MG63 (cell line): ENCODE data around the gene CFAP92. TPM values are rescaled to one million over a fixed set of nuclear protein-coding genes. Genes with fewer than 3 reads are reported as not detected.
A peak's percentile ranks its signal among the peaks of the same experiment; 100 is the strongest.

Source experiments
- DNase-seq: peaks from one replicate; pipeline ENCODE4 v3.0.0-alpha.2; 2020
- H3K27me3 ChIP-seq: fragments of 250-450 bp; sonication (Bioruptor Pico); 2 replicates; pipeline ENCODE4 v1.5.1; 2020; ENCODE audit warnings: mild to moderate bottlenecking, moderate library complexity
- H3K36me3 ChIP-seq: fragments of 250-450 bp; sonication (Bioruptor Pico); 2 replicates; pipeline ENCODE4 v1.5.1; 2020; ENCODE audit warnings: mild to moderate bottlenecking, moderate library complexity
- H3K4me3 ChIP-seq: fragments of 250-450 bp; sonication (Bioruptor Pico); 2 replicates; pipeline ENCODE4 v1.5.1; 2020; ENCODE audit warnings: mild to moderate bottlenecking, moderate library complexity
- H3K9me3 ChIP-seq: fragments of 250-450 bp; sonication (Bioruptor Pico); 2 replicates; pipeline ENCODE4 v1.5.1; 2020; ENCODE audit warnings: mild to moderate bottlenecking, moderate library complexity
- total RNA-seq: library from RNA; depleted of rRNA; stranded (reverse); fragments of >200 nt; shearing (Covaris generic); gene quantifications from 2 replicates; pipeline ENCODE4 v1.2.3, GENCODE V29; 2014; ENCODE audit warnings: low replicate concordance

Gene CFAP92
- total RNA-seq, 1 experiment from 2014 or later: not detected

DNA sequence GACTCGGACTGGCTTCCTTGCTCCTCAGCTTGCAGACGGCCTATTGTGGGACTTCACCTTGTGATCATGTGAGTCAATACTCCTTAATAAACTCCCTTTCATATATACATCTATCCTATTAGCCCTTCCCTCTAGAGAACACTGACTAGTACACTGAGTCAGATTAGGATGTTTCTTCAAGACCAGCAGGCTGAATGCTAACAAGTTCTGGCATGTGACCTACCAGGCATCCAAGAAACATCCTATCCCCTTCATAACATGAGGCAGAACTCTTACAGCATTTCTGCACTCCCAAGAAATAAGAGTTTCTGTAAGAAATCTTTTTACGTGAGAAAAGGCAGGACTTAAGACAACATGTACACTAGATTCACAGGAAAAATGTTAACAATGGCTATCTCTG lies 9.3 kb downstream of the CFAP92 start:
- H3K9me3 ChIP-seq: no peaks in the 10 kb centered on the region
- DNase-seq: no peak
- H3K27me3 ChIP-seq: peaks cover 2% of the 10 kb centered on the region; the same call in 1 of the 2 replicates
- H3K36me3 ChIP-seq: no peaks in the 10 kb centered on the region
- H3K4me3 ChIP-seq: no peak overlapping the region

DNA sequence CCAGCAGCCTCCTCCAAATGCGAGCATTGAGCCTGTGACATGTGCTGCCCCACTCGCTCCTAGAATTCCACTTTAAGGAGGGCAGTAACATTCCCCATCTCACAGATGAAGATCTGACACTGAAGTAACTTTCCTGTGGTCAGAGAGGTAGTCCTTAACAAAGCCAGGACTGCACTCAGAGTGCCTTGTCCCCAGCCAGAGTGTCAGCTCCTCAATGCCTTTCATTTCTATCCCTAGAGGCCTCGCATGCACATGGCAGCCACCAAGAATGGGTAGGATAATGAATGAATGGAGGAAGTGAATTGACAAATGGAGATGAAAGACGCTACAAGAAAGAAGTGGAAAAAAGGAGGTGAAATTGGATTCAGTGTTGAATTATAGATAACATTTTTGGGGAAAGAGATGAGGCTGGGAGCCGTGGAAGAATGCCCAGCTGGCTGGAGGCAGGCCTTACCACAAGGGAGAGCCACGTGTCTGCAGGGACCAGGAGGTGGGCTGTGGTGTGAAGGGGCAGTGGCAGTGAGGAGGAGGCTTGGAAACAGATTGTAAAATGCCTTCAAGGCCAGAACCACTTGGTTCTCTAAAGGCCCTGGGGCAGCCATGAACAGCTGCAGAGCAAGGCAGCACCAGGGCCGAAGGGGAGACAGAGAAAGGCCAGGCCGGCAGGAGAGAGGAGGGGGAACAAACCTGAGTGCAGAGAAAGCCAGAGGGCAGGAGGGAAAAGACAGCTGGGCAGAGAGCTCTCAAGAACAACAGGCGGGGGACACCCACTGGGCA lies 10.4 kb downstream of the CFAP92 start:
- Histone ChIP-seq H3K36me3 (no peaks in the 10 kb centered on the region), H3K9me3 (no peaks in the 10 kb centered on the region), H3K4me3 (no peak overlapping the region), H3K27me3 (peaks cover 2% of the 10 kb centered on the region; the same call in 1 of the 2 replicates)
- no peak for DNase-seq

DNA sequence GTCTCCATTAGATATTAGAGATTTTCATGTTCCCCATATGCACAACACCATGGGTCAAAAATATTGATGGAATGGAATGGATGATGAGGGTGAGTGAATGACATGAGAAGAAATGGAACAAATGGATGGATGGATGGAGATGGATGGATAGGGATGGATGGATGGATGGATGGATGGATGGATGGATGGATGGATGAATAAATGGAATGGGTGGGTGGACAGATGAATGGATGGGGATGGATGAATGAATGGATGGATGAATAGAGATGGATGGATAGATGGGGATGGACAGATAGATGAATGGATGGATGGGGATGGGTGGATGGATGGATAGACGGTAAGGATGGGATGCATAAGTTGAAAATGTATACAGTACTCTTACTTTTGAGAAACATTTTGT lies 18.6 kb downstream of the CFAP92 start:
- Histone ChIP-seq H3K27me3 (peaks cover 3% of the 10 kb centered on the region), H3K36me3 (no peaks in the 10 kb centered on the region), H3K4me3 (no peak overlapping the region), H3K9me3 (no peaks in the 10 kb centered on the region)
- no peak for DNase-seq

DNA sequence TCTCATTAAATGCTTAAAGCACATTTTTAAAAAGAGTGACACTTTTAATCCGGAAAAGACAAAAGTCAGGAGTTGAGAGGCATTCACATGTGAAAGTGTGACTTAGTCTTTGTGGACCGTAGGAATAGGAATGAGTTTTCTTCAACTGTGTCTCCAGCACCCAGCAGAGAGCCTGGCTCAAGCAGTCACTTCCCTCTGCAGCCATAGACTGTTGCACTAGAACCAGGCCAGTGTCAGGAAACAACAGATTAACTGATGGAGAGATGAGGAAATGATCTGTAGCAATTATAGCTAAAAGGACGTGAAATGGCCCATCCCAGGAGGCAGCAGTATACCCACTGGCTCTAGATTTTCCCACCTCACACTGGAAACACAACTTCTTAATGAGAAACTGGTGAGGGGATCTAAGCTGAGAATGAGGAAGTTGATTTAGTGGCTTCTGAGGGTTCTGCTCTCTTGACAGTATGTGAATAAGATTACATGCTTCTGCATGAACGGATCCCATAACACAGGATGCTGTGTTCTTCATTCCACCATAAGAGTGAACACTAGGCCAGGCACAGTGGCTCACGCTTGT lies 19.8 kb downstream of the CFAP92 start:
- DNase-seq: no peak
- H3K4me3 ChIP-seq: no peak overlapping the region
- no peaks in the 10 kb centered on the region for H3K9me3 ChIP-seq
- H3K36me3 ChIP-seq: no peaks in the 10 kb centered on the region
- peaks cover 3% of the 10 kb centered on the region for H3K27me3 ChIP-seq

DNA sequence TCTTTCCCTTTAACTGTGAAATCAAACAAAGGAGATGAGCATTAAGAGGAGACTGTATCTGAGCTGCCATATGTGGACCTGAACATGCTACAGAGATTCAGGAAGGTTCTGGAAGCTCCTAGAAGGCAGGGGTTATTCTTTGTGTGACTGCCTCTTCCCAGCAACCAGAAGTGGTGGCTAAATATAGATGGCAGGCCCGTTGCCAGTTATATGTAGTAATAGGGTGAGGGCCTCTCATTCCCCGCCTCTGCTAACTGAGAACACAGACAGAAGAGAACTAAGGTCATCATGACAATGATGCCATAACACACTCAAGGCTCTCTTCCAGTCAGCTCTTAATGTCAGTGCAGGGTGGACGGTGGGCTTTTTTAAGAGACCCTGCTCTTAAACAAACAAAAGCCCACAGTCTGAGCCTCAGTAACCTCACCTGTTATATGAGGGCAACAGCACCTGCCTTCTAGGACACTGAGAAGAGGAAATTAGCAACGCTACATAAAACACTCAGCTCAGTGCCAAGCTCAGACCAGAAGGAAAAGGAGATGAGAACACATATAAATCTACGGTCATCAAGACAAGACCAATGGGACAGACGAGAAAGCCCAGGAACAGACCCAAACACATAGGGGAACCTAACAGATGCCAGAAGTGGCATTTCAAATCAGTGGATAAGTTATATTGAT lies 22.3 kb downstream of the CFAP92 start:
- Histone ChIP-seq H3K9me3 (no peaks in the 10 kb centered on the region), H3K27me3 (peaks cover 3% of the 10 kb centered on the region; the same call in 1 of the 2 replicates), H3K36me3 (no peaks in the 10 kb centered on the region), H3K4me3 (no peak overlapping the region)
- DNase-seq: no peak

DNA sequence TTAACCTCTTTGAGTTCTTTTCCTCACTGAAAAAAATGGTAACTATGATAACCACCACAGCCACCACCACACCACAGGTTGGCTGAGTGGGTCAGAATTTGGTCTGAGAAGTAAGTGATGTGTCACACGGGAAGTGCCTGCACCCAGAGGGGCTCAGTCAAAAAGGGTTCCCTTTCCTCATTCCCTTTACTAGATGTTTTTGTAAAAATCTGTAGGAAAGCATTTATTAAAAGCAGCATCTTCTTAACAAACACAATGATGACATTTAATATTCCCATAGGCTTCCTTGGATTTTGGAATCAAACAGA lies 23.2 kb downstream of the CFAP92 start:
- no peak for DNase-seq
- no peak overlapping the region for H3K4me3 ChIP-seq

DNA sequence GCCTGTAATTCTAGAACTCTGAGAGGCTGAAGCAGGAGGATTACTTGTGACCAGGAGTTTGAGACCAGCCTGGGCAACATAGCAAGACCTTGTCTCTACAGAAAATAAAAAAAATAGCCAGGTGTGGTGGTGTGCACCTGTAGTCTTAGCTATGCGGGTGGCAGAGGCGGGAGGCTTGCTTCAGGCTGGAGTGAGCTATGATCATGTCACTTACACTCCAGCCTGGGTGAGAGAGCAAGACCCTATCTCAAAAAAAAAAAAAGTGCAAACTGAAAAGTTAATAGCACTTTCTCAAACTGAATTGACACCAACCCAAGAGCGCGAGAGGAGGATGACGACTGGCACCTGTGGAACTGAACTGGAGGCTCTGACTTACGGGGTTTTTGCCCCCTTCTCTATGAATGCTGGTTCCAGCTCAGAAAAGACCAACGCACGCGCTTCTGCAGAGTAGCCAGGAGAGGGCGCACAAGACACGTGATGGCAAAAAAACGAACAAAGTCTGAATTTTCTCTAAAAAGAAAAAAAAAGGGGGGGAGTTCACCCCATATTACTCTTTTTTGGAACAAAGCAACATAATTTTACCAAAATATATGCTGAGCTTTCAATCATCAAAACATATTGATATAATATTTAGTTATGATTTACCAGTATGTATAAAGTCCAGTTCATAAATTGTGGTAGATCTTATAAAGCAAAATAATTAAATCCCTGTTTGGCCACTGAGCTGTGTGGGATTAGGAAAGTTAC lies 23.7 kb downstream of the CFAP92 start:
- peaks cover 3% of the 10 kb centered on the region; the same call in 1 of the 2 replicates for H3K27me3 ChIP-seq
- no peaks in the 10 kb centered on the region for H3K36me3 ChIP-seq
- peak; percentile 24 for DNase-seq
- H3K4me3 ChIP-seq: no peak overlapping the region
- no peaks in the 10 kb centered on the region for H3K9me3 ChIP-seq

More for the DNA sequence above, 23.2 kb downstream of the CFAP92 start:
- Histone ChIP-seq H3K36me3 (no peaks in the 10 kb centered on the region), H3K9me3 (no peaks in the 10 kb centered on the region), H3K27me3 (peaks cover 3% of the 10 kb centered on the region; the same call in 1 of the 2 replicates)

DNA sequence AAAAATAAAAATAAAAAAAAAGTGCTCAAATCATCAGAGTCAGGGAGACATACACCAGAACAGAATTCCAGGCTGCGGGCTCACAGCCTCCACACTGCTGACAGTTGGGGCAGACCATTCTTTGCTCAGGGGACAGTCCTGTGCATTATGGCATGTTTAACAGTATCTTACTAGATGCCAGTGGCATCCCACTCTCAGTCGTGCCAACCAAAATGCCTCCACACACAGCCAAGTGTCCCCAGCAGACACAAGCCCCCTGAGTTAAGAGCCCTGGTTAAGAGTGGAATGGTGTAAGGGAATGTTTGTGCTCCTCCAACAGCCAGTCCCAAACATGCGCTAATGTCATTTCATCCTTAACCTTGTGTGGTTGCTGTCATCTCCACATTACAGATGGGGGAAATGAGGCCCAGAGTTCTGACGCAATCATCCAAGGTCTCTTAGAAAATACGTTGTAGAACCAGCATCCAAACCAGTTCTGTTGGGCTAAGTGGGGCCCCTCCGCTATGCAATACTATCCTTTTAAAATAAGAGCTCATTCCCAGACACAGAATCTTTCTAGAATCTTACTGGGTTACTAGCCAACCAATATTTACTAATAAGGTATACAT lies 26.0 kb downstream of the CFAP92 start:
- H3K9me3 ChIP-seq: no peaks in the 10 kb centered on the region
- H3K27me3 ChIP-seq: peaks cover 3% of the 10 kb centered on the region; the same call in 1 of the 2 replicates
- H3K4me3 ChIP-seq: no peak overlapping the region
- no peak for DNase-seq
- H3K36me3 ChIP-seq: no peaks in the 10 kb centered on the region

DNA sequence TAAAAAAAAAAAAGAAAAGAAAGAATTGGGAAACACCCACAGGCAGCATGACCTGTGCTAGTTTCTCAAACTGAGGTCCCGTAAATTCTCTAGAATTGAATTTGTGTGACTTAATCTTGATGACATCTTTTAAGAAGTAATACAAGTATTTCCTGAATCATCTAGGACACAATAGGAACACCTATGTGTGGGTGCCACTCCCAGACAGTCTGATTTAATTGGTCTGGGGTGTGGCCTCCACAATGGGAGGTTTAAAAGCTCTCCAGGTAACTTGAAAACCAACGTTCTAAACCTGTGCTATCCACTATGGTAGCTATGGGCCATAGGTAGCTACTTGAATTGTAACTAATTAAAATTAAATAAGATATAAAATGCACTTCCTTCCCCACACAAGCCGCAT lies 28.1 kb downstream of the CFAP92 start:
- Histone ChIP-seq H3K36me3 (no peaks in the 10 kb centered on the region), H3K4me3 (no peak overlapping the region), H3K27me3 (peaks cover 7% of the 10 kb centered on the region), H3K9me3 (no peaks in the 10 kb centered on the region)
- no peak for DNase-seq

DNA sequence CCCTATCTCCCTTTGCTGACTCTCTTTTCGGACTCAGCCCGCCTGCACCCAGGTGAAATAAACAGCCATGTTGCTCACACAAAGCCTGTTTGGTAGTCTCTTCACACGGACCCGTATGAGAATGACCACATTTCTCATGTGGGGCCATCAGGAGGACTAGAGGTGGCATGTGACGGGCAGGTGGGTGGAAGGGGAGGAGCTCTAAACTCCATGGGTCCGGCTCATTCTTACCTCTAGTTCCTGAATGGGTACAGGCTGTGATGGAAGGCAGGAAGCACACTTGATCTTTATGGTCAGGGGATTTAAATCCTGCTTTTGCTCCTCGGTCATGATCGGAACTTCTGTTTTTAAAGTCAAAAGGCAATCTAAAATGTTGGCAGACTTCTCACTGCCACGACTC lies 28.6 kb downstream of the CFAP92 start:
- no peaks in the 10 kb centered on the region for H3K9me3 ChIP-seq
- DNase-seq: no peak
- H3K27me3 ChIP-seq: peaks cover 4% of the 10 kb centered on the region

DNA sequence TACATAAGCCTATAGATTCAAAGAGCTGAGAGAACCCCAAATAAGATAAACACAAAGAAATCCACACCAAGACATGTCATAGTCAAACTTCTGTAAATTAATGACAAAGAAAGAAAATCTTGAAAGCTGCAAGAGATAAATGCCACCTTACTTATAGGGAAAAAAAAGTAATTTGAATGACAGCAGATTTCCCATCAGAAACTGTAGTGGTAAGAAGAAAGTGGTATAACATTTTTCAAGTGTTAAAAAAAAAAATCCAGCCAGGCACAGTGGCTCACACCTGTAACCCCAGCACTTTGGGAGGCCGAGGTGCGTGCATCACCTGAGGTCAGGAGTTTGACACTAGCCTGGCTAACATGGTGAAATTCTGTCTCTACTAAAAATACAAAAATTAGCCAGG lies 37.4 kb downstream of the CFAP92 start:
- Histone ChIP-seq H3K9me3 (peaks cover 12% of the 10 kb centered on the region), H3K27me3 (peaks cover 13% of the 10 kb centered on the region), H3K36me3 (no peaks in the 10 kb centered on the region), H3K4me3 (no peak overlapping the region)
- DNase-seq: no peak

More for the DNA sequence above, 28.6 kb downstream of the CFAP92 start:
- H3K36me3 ChIP-seq: no peaks in the 10 kb centered on the region
- H3K4me3 ChIP-seq: no peak overlapping the region

DNA sequence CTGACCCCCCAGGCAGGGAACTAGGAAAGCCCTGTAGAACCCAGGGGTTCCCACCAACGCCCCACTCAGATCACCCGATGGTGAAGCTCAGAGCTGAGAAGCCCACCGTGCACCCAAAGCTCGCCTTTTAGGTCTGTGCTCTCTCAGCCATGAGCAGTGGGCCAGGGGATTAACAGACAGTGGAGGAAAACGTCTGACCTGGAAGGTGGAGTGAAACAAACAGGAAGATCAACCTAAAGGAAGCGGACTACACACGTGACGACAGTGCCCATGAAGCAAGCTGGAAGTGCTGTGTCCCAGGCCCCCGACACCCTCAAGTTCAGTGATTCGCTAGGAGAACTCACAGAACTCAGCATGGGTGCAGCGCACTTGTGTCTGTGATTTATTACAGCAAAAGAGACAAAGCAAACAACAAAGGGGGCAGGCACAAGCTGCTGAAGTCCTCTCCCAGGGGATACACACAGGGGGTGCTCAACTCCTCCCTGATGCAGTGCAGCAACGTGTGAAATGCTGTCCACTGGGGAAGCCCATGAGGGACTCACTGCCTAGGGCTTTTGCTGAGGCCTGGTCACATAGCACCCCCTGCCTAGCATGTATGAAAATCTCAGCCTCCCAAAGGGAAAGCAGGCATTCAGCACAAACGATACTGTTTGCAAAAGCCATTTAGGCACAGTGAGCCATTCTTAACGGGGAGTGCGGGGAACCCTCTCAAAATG lies 43.5 kb downstream of the CFAP92 start:
- no peaks in the 10 kb centered on the region for H3K9me3 ChIP-seq
- H3K27me3 ChIP-seq: peaks cover 11% of the 10 kb centered on the region
- no peak overlapping the region for H3K4me3 ChIP-seq
- DNase-seq: peak; percentile 14
- H3K36me3 ChIP-seq: no peaks in the 10 kb centered on the region

DNA sequence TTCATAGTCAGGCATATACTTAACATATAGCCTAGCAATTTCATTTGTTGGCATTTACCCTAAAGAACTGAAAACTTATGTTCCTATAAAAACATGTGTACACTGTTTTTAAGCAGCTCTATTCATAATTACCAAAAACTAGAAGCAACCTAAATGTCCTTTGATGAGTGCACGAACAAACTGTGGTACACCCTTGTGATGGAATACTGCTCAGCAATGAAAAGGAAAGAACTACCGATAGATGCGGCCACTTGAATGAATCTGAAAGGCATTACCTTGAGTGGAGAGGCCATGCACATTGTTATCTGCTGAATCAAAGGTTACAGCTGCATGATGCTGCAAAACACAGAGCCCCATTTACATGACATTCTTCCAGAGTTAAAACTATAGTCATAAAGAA lies 44.7 kb downstream of the CFAP92 start:
- DNase-seq: no peak
- Histone ChIP-seq H3K4me3 (no peak overlapping the region), H3K9me3 (no peaks in the 10 kb centered on the region), H3K36me3 (no peaks in the 10 kb centered on the region), H3K27me3 (peaks cover 11% of the 10 kb centered on the region)

DNA sequence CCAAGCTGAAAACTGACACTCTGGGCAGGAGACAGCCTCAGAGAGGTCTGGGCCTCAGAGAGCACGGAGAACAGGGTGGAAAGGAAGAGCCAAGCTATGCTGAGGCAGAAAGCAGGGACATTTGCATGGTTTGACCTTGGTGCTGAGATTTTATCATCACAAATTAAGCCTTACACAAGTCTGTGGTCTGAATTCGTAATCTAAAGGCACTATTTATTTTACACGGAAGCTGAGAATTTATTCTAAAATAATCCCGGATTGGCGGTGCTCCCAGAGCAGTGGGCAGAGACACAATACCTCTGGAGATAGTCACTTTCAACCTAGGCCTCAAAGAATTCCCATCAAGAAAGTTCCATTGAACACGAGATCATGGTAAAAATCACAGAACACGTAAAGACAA lies 47.5 kb downstream of the CFAP92 start:
- peaks cover 20% of the 10 kb centered on the region for H3K27me3 ChIP-seq
- DNase-seq: peak; percentile 81
- no peaks in the 10 kb centered on the region for H3K36me3 ChIP-seq
- H3K9me3 ChIP-seq: no peaks in the 10 kb centered on the region
- no peak overlapping the region for H3K4me3 ChIP-seq

DNA sequence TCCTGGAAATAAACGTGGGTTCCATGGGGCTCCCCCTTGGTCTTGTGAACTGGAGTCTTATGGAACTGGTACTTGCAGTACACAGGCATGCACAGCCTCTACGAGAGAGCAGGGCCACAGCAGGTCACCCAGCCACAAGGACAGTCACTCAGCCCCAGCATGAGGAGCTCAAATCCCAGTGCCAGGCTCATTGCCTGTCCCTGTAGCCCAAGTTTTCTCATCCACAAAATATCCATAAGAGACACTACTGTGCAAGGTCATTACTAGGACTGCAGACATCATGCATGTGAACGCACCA lies 48.0 kb downstream of the CFAP92 start:
- no peak for DNase-seq
- Histone ChIP-seq H3K27me3 (peaks cover 22% of the 10 kb centered on the region), H3K36me3 (no peaks in the 10 kb centered on the region), H3K9me3 (no peaks in the 10 kb centered on the region), H3K4me3 (no peak overlapping the region)
